Activated naive CD4-positive, alpha-beta T cell treated with anti-CD3 and anti-CD28 coated beads, Interleukin-2, amount 50 U/mL, for 16 hours (primary cell): ENCODE results near the gene ZC3H8.

Experiments
- DNase-seq: peaks from one replicate; pipeline ENCODE4 v3.0.0-alpha.2; 2020

The ZC3H8 gene

GRCh38 chr2:112162956-112163355 is 91.9 kb downstream of the ZC3H8 start:
- no peak for DNase-seq

GRCh38 chr2:112162341-112162740 is 92.5 kb downstream of the ZC3H8 start:
- no peak for DNase-seq
